Choroid plexus epithelial cell (primary cell): ENCODE measurements around the gene CRB3.
A peak's percentile ranks its signal among the peaks of the same experiment; 100 is the strongest.

Experiments used
- DNase-seq: peaks from one replicate; pipeline ENCODE4 v3.0.0-alpha.2; 2010; ENCODE audit warnings: low read depth
- H3K4me3 ChIP-seq: 2 replicates; pipeline ENCODE4 v1.5.1; 2011; ENCODE audit warnings: low read depth, mild to moderate bottlenecking, control low read depth, low read length, moderate library complexity
- TF ChIP-seq, protein P1 (sequence below): conservative IDR thresholded peaks from 2 replicates; pipeline ENCODE4 v1.5.1; 2011; ENCODE audit warnings: low read depth, mild to moderate bottlenecking, control low read depth, inconsistent platforms, low read length, moderate library complexity

CRB3 gene

GRCh38 chr19:6476896-6477431 is 12.9 kb downstream of the CRB3 start:
- no peak for DNase-seq
- TF ChIP-seq, protein P1, sequence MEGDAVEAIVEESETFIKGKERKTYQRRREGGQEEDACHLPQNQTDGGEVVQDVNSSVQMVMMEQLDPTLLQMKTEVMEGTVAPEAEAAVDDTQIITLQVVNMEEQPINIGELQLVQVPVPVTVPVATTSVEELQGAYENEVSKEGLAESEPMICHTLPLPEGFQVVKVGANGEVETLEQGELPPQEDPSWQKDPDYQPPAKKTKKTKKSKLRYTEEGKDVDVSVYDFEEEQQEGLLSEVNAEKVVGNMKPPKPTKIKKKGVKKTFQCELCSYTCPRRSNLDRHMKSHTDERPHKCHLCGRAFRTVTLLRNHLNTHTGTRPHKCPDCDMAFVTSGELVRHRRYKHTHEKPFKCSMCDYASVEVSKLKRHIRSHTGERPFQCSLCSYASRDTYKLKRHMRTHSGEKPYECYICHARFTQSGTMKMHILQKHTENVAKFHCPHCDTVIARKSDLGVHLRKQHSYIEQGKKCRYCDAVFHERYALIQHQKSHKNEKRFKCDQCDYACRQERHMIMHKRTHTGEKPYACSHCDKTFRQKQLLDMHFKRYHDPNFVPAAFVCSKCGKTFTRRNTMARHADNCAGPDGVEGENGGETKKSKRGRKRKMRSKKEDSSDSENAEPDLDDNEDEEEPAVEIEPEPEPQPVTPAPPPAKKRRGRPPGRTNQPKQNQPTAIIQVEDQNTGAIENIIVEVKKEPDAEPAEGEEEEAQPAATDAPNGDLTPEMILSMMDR: no peak
- peak overlapping the region; percentile 32 for H3K4me3 ChIP-seq

- TF ChIP-seq, protein P1: no peak
- H3K4me3 ChIP-seq: no peak overlapping the region
- no peak for DNase-seq
These were observed 14.7 kb downstream of the CRB3 start for GRCh38 chr19:6478815-6479214.

DNA sequence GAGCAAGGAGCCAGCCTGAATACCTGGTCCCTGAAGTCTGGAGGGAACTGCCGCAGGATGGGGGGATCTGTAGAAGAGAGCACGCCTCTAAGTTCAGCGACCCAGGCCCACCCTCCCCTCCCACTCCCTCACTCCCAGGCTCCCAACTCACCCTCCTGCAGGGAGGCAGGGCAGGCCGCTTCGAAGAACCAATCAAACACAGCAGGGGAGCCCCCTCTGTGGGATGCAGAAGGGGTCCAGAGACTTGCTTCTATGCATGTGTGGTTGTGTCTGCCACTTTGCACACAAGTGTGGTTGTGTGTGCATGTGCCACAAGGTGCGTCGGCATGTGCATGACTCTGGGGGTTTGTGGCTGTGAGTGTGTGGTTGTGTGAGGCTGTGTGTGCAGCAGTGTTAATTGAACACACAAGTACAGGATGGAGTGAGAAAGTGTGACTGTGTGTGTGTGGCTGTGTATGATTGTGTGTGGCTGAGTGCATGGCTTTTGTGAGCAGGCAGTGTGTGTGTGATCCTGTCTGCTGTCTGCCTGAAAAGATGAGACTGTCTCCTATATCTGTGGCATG is 15.8 kb downstream of the CRB3 start:
- no peak overlapping the region for H3K4me3 ChIP-seq
- DNase-seq: no peak
- TF ChIP-seq, protein P1: no peak

DNA sequence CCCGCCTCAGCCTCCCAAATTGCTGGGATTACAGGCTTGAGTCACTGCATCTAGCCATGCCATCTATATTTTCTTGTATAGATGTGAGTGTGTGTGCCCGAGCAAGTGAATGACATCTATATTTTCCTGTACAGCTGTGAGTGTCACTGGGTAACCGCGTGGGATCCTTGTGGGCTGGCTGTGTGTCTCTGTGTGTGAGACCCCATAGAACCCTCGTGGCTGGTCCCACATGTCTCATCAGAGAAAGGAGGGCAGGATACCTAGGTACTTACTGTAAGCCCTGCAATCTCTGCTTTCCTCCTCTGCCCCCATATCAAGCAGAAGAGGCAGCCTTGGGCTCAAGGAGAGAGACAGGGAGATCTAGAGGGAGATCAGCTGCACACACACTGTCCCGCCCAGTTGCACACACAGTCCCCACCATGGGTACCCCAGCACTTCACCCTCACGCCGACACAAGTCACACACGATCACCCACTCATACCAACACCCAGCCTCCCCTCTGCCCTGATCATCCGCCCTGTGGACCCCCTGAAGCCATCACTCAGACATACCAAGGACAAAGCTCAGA is 16.9 kb downstream of the CRB3 start:
- H3K4me3 ChIP-seq: no peak overlapping the region
- TF ChIP-seq, protein P1: no peak
- no peak for DNase-seq

GRCh38 chr19:6481541-6482342 is 17.7 kb downstream of the CRB3 start, which contains the start of gene DENND1C:
Gene DENND1C (minus strand): TSS chr19:6481787. CDS start chr19:6481695, 92 bp downstream.
- no peak within 1 kb of the TSS for H3K4me3 ChIP-seq
- DNase-seq: peak; percentile 32
- TF ChIP-seq, protein P1: peak; percentile 77

DNA sequence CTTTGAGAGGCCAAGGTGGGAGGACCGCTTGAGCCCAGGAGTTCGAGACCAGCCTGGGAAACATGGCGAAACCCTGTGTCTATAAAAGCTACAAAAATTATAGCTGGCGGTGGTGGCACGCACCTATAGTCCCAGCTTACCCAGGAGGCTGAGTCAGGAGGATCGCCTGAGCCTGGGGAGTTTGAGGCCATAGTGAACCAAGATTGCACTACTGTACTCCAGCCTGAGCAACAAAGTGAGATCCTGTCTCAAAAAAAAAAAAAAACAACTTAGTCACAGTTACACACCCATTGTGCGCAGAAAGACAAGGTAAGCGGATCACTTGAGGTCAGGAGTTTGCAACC is 18.2 kb downstream of the CRB3 start:
- no peak overlapping the region for H3K4me3 ChIP-seq
- no peak for DNase-seq
- TF ChIP-seq, protein P1: no peak
